ENCODE measurements around the gene SPRYD7. TPM values are rescaled to one million over a fixed set of nuclear protein-coding genes. Genes with fewer than 3 reads are reported as not detected.

The SPRYD7 gene
- total and polyA plus RNA-seq, 2 of the 8 experiments (the other 6 are each of a cell fraction or from before 2014, with no cell fraction given) = 1.1 to 3.1 TPM

DNA sequence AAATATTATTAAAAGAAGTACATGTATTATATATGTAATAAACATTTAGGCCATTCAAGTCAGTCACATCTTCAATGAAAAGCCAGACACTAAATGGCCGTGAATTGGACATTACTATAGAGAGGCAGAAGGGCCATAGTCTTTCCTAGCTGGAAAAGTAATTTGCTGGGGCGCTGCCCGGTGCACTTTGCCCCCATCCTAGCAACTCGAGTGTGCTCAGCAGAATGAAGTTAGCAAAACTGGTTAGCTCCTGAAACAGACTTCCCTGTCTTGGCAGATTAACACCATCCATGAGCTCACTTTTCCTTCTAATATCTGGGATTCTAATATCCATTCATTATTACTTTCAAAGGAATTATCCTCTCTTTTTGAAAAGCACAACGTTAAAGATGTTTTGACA lies 2.8 kb upstream of the SPRYD7 start (continued):
- TF ChIP-seq, protein P1, sequence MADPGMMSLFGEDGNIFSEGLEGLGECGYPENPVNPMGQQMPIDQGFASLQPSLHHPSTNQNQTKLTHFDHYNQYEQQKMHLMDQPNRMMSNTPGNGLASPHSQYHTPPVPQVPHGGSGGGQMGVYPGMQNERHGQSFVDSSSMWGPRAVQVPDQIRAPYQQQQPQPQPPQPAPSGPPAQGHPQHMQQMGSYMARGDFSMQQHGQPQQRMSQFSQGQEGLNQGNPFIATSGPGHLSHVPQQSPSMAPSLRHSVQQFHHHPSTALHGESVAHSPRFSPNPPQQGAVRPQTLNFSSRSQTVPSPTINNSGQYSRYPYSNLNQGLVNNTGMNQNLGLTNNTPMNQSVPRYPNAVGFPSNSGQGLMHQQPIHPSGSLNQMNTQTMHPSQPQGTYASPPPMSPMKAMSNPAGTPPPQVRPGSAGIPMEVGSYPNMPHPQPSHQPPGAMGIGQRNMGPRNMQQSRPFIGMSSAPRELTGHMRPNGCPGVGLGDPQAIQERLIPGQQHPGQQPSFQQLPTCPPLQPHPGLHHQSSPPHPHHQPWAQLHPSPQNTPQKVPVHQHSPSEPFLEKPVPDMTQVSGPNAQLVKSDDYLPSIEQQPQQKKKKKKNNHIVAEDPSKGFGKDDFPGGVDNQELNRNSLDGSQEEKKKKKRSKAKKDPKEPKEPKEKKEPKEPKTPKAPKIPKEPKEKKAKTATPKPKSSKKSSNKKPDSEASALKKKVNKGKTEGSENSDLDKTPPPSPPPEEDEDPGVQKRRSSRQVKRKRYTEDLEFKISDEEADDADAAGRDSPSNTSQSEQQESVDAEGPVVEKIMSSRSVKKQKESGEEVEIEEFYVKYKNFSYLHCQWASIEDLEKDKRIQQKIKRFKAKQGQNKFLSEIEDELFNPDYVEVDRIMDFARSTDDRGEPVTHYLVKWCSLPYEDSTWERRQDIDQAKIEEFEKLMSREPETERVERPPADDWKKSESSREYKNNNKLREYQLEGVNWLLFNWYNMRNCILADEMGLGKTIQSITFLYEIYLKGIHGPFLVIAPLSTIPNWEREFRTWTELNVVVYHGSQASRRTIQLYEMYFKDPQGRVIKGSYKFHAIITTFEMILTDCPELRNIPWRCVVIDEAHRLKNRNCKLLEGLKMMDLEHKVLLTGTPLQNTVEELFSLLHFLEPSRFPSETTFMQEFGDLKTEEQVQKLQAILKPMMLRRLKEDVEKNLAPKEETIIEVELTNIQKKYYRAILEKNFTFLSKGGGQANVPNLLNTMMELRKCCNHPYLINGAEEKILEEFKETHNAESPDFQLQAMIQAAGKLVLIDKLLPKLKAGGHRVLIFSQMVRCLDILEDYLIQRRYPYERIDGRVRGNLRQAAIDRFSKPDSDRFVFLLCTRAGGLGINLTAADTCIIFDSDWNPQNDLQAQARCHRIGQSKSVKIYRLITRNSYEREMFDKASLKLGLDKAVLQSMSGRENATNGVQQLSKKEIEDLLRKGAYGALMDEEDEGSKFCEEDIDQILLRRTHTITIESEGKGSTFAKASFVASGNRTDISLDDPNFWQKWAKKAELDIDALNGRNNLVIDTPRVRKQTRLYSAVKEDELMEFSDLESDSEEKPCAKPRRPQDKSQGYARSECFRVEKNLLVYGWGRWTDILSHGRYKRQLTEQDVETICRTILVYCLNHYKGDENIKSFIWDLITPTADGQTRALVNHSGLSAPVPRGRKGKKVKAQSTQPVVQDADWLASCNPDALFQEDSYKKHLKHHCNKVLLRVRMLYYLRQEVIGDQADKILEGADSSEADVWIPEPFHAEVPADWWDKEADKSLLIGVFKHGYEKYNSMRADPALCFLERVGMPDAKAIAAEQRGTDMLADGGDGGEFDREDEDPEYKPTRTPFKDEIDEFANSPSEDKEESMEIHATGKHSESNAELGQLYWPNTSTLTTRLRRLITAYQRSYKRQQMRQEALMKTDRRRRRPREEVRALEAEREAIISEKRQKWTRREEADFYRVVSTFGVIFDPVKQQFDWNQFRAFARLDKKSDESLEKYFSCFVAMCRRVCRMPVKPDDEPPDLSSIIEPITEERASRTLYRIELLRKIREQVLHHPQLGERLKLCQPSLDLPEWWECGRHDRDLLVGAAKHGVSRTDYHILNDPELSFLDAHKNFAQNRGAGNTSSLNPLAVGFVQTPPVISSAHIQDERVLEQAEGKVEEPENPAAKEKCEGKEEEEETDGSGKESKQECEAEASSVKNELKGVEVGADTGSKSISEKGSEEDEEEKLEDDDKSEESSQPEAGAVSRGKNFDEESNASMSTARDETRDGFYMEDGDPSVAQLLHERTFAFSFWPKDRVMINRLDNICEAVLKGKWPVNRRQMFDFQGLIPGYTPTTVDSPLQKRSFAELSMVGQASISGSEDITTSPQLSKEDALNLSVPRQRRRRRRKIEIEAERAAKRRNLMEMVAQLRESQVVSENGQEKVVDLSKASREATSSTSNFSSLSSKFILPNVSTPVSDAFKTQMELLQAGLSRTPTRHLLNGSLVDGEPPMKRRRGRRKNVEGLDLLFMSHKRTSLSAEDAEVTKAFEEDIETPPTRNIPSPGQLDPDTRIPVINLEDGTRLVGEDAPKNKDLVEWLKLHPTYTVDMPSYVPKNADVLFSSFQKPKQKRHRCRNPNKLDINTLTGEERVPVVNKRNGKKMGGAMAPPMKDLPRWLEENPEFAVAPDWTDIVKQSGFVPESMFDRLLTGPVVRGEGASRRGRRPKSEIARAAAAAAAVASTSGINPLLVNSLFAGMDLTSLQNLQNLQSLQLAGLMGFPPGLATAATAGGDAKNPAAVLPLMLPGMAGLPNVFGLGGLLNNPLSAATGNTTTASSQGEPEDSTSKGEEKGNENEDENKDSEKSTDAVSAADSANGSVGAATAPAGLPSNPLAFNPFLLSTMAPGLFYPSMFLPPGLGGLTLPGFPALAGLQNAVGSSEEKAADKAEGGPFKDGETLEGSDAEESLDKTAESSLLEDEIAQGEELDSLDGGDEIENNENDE (IDR thresholded peaks at IDR 0.05; ENCODE audit: insufficient replicate concordance, low read length) = no peak
- TF ChIP-seq NANOG (IDR thresholded peaks at IDR 0.05; ENCODE audit: insufficient read depth, low read depth, low read length, poor library complexity, severe bottlenecking) = no peak
- TF ChIP-seq CHD2 (IDR thresholded peaks at IDR 0.05; ENCODE audit: low read length) = no peak
- TF ChIP-seq, protein P2, sequence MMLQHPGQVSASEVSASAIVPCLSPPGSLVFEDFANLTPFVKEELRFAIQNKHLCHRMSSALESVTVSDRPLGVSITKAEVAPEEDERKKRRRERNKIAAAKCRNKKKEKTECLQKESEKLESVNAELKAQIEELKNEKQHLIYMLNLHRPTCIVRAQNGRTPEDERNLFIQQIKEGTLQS (IDR thresholded peaks at IDR 0.05; ENCODE audit: insufficient read depth, low read depth, low read length) = no peak

Data from H1 (cell line).